Measurements from ENCODE around the gene FSIP1.

- TF ChIP-seq POLR2A (IDR thresholded peaks at IDR 0.05) (no peak), CTCF (IDR thresholded peaks at IDR 0.05) (no peak)
These were observed 36.5 kb downstream of the FSIP1 start for GRCh38 chr15:39746176-39746575.

All from upper lobe of left lung (tissue), 4 donors.